HepG2 (cell line): ENCODE results near the gene ZNF48. TPM values are rescaled to one million over a fixed set of nuclear protein-coding genes. Genes with fewer than 3 reads are reported as not detected.
A peak's percentile ranks its signal among the peaks of the same experiment; 100 is the strongest.

ENCODE experiments used
- ATAC-seq: fragments of 200-7000 bp; cut with Tn5 transposase; 3 replicates; pipeline ENCODE4 v1.9.1; 2020; ENCODE audit warnings: mild to moderate bottlenecking, moderate library complexity
- BruUV-seq: library from RNA; stranded (reverse); fragments of 400-500 nt; replicated peaks from 2 replicates; lab custom pipeline; 2021; lab: Mats Ljungman, UMichigan
- CTCF ChIA-PET: fragments of 300-600 bp; formaldehyde crosslinking; extraction: SDS; loops from one replicate; lab custom pipeline; 2021; ENCODE audit warnings: low total read pairs, inconsistent platforms, low intra/inter-chr PET ratio; lab: Yijun Ruan, JAX
- POLR2A ChIA-PET: fragments of 350-600 bp; sonication (Branson Sonifier 250); formaldehyde crosslinking; loops from one replicate; lab custom pipeline; 2020; ENCODE audit warnings: antibody characterized with exemption, inconsistent platforms; lab: Yijun Ruan, JAX
- DNase-seq: peaks from one replicate; pipeline ENCODE4 v3.0.0-alpha.2; 2015; ENCODE audit warnings: low spot score
- FAIRE-seq: peaks from 3 replicates; lab custom pipeline; 2011; peaks lifted over from hg19 to GRCh38; lab: Jason Lieb, UNC
- H2AFZ ChIP-seq: one replicate; pipeline ENCODE4 v1.6.1; 2011; ENCODE audit warnings: low read length, inconsistent platforms
- H3K27ac ChIP-seq: fragments of 300-600 bp; 3 replicates; pipeline ENCODE4 v1.8.0; 2011; ENCODE audit warnings: mixed run types, mild to moderate bottlenecking, mixed read lengths, low read length, inconsistent platforms; ENCODE audit not compliant: insufficient read depth; ENCODE audit errors: extremely low read length
- H3K27me3 ChIP-seq, 2 experiments: fragments of 200-600 bp in 1 of 2; 2 replicates in 1 of 2; 3 replicates in 1 of 2; pipeline versions ENCODE4 v1.6.0 to v1.8.0; 2011; ENCODE audit warnings: low read length in 2 of 2, mild to moderate bottlenecking in 2 of 2, moderate library complexity in 2 of 2, inconsistent platforms in 1 of 2; ENCODE audit not compliant: insufficient read depth in 2 of 2, control insufficient read depth in 1 of 2
- H3K36me3 ChIP-seq, 2 experiments: fragments of 200-600 bp in 1 of 2; replicated peaks in 1 of 2; 2 replicates in 1 of 2; 3 replicates in 1 of 2; pipeline versions ENCODE4 v1.5.1 to v1.8.0; 2011; ENCODE audit warnings: low read length in 2 of 2, inconsistent platforms in 1 of 2; ENCODE audit not compliant: insufficient read depth in 2 of 2, control insufficient read depth in 1 of 2
- H3K4me1 ChIP-seq: 2 replicates; pipeline ENCODE4 v1.5.1; 2012; ENCODE audit warnings: low read length, inconsistent platforms; ENCODE audit not compliant: insufficient read depth
- H3K4me2 ChIP-seq: 2 replicates; pipeline ENCODE4 v1.6.0; 2011; ENCODE audit warnings: low read depth, low read length, inconsistent platforms
- H3K4me3 ChIP-seq, 3 experiments: fragments of 200-600 bp in 1 of 3; sonication (generic), shearing (Covaris generic) in 1 of 3; replicated peaks in 1 of 3; 2 replicates each; pipeline ENCODE4 v1.5.1; 2011 to 2016; ENCODE audit warnings: low read length in 3 of 3, inconsistent platforms in 2 of 3, low read depth in 2 of 3, mild to moderate bottlenecking in 2 of 3, control low read depth in 1 of 3, mixed read lengths in 1 of 3; ENCODE audit not compliant: insufficient read depth in 1 of 3
- H3K79me2 ChIP-seq: one replicate; pipeline ENCODE4 v1.6.1; 2011; ENCODE audit warnings: low read length, inconsistent platforms; ENCODE audit not compliant: insufficient read depth
- H3K9ac ChIP-seq: 2 replicates; pipeline ENCODE4 v1.6.0; 2011; ENCODE audit warnings: mild to moderate bottlenecking, low read depth, low read length, inconsistent platforms; ENCODE audit not compliant: insufficient read depth
- H3K9me3 ChIP-seq: 2 replicates; pipeline ENCODE4 v1.5.1; 2012; ENCODE audit warnings: mild to moderate bottlenecking, low read length
- H4K20me1 ChIP-seq: 2 replicates; pipeline ENCODE4 v1.6.0; 2011; ENCODE audit warnings: inconsistent platforms, mild to moderate bottlenecking, low read length, moderate library complexity; ENCODE audit not compliant: insufficient read depth
- ERF ChIP-seq: IDR thresholded peaks from 2 replicates; pipeline ENCODE4 v1.6.1; 2018; ENCODE audit warnings: missing biosample characterization, missing genetic modification reagents
- FOXA3 ChIP-seq: IDR thresholded peaks from 2 replicates; pipeline ENCODE4 v1.6.1; 2016; ENCODE audit warnings: missing genetic modification reagents, missing compliant biosample characterization
- HOXA3 ChIP-seq: sonication (generic); formaldehyde crosslinking; IDR thresholded peaks from 2 replicates; pipeline ENCODE4 v1.5.0; 2020; ENCODE audit warnings: missing genetic modification reagents
- NBN ChIP-seq: fragments of 450-650 bp; conservative IDR thresholded peaks from 2 replicates; pipeline ENCODE4 v1.6.1; 2017
- NR2F2 ChIP-seq: IDR thresholded peaks from 2 replicates; pipeline ENCODE4 v1.6.1; 2012; ENCODE audit warnings: low read depth, inconsistent platforms, borderline replicate concordance
- RARG ChIP-seq: sonication (generic); formaldehyde crosslinking; IDR thresholded peaks from 2 replicates; pipeline ENCODE4 v1.4.0; 2020; ENCODE audit warnings: low read depth, mild to moderate bottlenecking, missing genetic modification reagents
- SIX4 ChIP-seq: sonication (generic); formaldehyde crosslinking; IDR thresholded peaks from 2 replicates; pipeline ENCODE4 v1.4.0; 2020; ENCODE audit warnings: missing genetic modification reagents
- THYN1 ChIP-seq: sonication (generic); formaldehyde crosslinking; IDR thresholded peaks from 2 replicates; pipeline ENCODE4 v1.8.1; 2023; ENCODE audit warnings: low read depth, mild to moderate bottlenecking, moderate library complexity, missing genetic modification reagents, borderline replicate concordance
- ZBTB7B ChIP-seq: sonication (generic); formaldehyde crosslinking; IDR thresholded peaks from 2 replicates; pipeline ENCODE4 v1.4.0; 2020; ENCODE audit warnings: missing genetic modification reagents
- ZNF138 ChIP-seq: sonication (generic); formaldehyde crosslinking; IDR thresholded peaks from 2 replicates; pipeline ENCODE4 v1.5.0; 2020; ENCODE audit warnings: mild to moderate bottlenecking, low read depth, missing genetic modification reagents
- ZNF552 ChIP-seq: sonication (generic); formaldehyde crosslinking; IDR thresholded peaks from 2 replicates; pipeline ENCODE4 v1.9.0; 2022; ENCODE audit warnings: missing genetic modification reagents, mild to moderate bottlenecking, borderline replicate concordance
- ZNF703 ChIP-seq: sonication (generic); formaldehyde crosslinking; IDR thresholded peaks from 2 replicates; pipeline ENCODE4 v1.5.1; 2020; ENCODE audit warnings: missing genetic modification reagents, mild to moderate bottlenecking, moderate library complexity, borderline replicate concordance
- ZNF816 ChIP-seq: sonication (generic); formaldehyde crosslinking; IDR thresholded peaks from 2 replicates; pipeline ENCODE4 v1.8.0; 2022; ENCODE audit warnings: missing genetic modification reagents, mild to moderate bottlenecking, borderline replicate concordance
- WGBS: methylation state at CpG from one replicate; pipeline ENCODE4 v1.1.6; 2017; ENCODE audit warnings: low lambda C conversion rate; 5-methylcytosine and 5-hydroxymethylcytosine counted together
- in situ Hi-C: cut with HindIII; loops from 2 replicates; pipeline ENCODE4 v1.10.0; 2017; ENCODE audit warnings: low pct_unique_long_range_greater_than_20kb; ENCODE audit not compliant: extremely low pct_ligation_motif_present
- intact Hi-C: fragments of 100-400 bp; cut with micrococcal nuclease; formaldehyde crosslinking; loops from one replicate; pipeline ENCODE4 v1.10.0; 2022; ENCODE audit not compliant: unreplicated experiment
- polyA plus RNA-seq, 8 experiments: library from polyadenylated mRNA; depleted of rRNA in 3 of 8; stranded (reverse) in 7 of 8; unstranded in 1 of 8; fragments of >200 nt; fragmentation: Illumina TruSeq in 4 of 8; extraction: Trizol in 4 of 8; gene quantifications; 2 replicates each; pipeline versions ENCODE4 v1.2.1 to v1.2.3, GENCODE V29; 2011 to 2016; ENCODE audit warnings: low read depth in 4 of 8, missing spikeins in 1 of 8, mixed read lengths in 1 of 8; ENCODE audit not compliant: insufficient read depth in 1 of 8
- total RNA-seq, 5 experiments: library from RNA; depleted of rRNA; stranded (reverse); fragments of >200 nt; fragmentation: Illumina TruSeq; extraction: Trizol; gene quantifications; 2 replicates each; pipeline ENCODE4 v1.2.3, GENCODE V29; 2016; ENCODE audit warnings: low read depth in 1 of 5
- TF ChIP-seq, protein P1 (sequence below): sonication (generic); formaldehyde crosslinking; IDR thresholded peaks from 2 replicates; pipeline ENCODE4 v1.5.0; 2020; ENCODE audit warnings: mild to moderate bottlenecking, low read depth, missing genetic modification reagents, borderline replicate concordance
- TF ChIP-seq, protein P2 (sequence below): sonication (generic); formaldehyde crosslinking; IDR thresholded peaks from 2 replicates; pipeline ENCODE4 v1.8.0; 2022; ENCODE audit warnings: mild to moderate bottlenecking, missing genetic modification reagents; ENCODE audit not compliant: insufficient replicate concordance
- TF ChIP-seq, protein P3 (sequence below): sonication (generic); formaldehyde crosslinking; IDR thresholded peaks from 2 replicates; pipeline ENCODE4 v1.4.0; 2020; ENCODE audit warnings: missing genetic modification reagents, borderline replicate concordance
- TF ChIP-seq, protein P4 (sequence below): sonication (generic); formaldehyde crosslinking; IDR thresholded peaks from 2 replicates; pipeline ENCODE4 v1.5.1; 2020; ENCODE audit warnings: mild to moderate bottlenecking, moderate library complexity, missing genetic modification reagents

Gene ZNF48
- total and polyA plus RNA-seq, 2 of the 13 experiments (the other 11 are each of a cell fraction or from before 2014, with no cell fraction given) = 9.9 to 12.3 TPM

DNA sequence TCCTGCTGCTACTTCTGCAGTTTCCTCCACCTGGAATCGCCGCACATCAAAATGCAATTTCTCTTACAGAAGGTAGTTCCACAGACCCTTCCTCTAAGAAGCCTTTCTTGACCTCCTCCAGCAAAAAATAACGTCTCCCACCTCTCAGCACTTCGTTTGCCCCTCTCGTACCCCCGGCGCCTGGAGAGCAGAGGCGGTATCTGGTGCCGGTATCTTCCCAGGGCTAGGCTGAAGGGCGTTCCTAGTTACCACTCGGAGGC, 34.1 kb downstream of the ZNF48 start (continued):
- TF ChIP-seq RARG (CRISPR knock-in tag) (no peak), NR2F2 (no peak), ZNF138 (no peak)
- TF ChIP-seq, protein P1, sequence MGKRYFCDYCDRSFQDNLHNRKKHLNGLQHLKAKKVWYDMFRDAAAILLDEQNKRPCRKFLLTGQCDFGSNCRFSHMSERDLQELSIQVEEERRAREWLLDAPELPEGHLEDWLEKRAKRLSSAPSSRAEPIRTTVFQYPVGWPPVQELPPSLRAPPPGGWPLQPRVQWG (CRISPR knock-in tag) = no peak
- TF ChIP-seq, protein P2, sequence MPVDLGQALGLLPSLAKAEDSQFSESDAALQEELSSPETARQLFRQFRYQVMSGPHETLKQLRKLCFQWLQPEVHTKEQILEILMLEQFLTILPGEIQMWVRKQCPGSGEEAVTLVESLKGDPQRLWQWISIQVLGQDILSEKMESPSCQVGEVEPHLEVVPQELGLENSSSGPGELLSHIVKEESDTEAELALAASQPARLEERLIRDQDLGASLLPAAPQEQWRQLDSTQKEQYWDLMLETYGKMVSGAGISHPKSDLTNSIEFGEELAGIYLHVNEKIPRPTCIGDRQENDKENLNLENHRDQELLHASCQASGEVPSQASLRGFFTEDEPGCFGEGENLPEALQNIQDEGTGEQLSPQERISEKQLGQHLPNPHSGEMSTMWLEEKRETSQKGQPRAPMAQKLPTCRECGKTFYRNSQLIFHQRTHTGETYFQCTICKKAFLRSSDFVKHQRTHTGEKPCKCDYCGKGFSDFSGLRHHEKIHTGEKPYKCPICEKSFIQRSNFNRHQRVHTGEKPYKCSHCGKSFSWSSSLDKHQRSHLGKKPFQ (CRISPR knock-in tag) = no peak

DNA sequence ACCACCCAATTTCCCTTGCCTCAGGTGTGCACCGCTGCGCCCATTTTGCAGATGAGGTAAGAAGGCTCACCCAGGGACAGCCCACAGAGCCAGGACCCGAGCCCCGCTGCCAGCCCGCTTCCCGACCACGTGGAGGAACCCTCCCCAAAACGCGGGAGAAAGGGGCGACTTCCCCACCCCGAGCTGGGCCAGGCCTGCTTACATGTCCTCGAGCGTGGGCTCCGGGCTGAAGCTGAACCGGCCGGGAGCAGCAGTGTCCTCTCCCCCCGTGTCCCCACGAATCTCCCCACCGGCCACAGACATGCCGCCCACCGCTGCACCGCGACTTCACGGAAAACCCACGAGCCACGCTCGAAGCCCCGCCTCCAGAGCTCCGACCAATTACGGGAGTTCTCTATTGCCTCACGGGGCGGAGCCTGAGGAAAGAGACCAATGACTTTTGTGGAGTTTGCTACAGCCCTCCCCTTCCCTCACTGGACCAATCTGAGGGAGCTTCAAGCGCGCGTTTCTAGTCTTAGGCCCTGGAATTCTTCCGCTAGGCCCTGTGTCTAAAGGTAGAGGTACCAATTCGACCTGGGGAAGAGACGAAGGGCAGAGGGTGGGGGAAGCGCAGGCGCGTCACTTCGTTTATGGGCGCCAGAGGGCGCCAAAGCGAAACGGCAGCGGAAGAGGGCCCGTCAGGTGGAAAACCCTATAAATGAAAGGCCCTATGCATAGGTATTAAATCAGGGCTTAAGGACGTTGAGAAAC, 34.6 kb downstream of the ZNF48 start, which contains the start of gene DCTPP1:
DCTPP1 (minus strand) TSS at position 353 of the 750 bp plus-strand sequence; CDS start at position 303, 50 bp downstream.
- in situ Hi-C loops (loop anchor here (10.0 kb wide), 1 partner anchor 175 kb away; no protein-coding TSS in a partner anchor), intact Hi-C loops (loop anchor here (1.0 to 2.0 kb wide), 4 partner anchors 97 to 199 kb away; partner anchors contain the start of genes ZNF747 and ZNF768)
- Histone ChIP-seq H3K79me2 (peaks cover 26% of the 10 kb centered on the region), H2AFZ (peak within 1 kb of the TSS; percentile 79), H3K4me3 (peak within 1 kb of the TSS; percentile 62 to 84 (median 78)), H3K4me1 (peaks cover 56% of the 10 kb centered on the region), H3K36me3 (peaks cover 11 to 18% of the 10 kb centered on the region in 2 experiments; a peak in 4 of 5 replicates), H4K20me1 (no peaks in the 10 kb centered on the region), H3K27me3 (peaks cover 0 to 3% of the 10 kb centered on the region in 2 experiments; a peak in 2 of 5 replicates), H3K9ac (peak within 1 kb of the TSS; percentile 73), H3K9me3 (no peaks in the 10 kb centered on the region), H3K4me2 (peak within 1 kb of the TSS; percentile 89), H3K27ac (peak within 1 kb of the TSS; percentile 55)
- under 1% methylated on average over 32 of the region's 49 CpGs for WGBS
- peak; percentile 98 for ATAC-seq
- no TSS peak for BruUV-seq
- ChIA-PET CTCF (interaction anchor here (0.6 to 1.9 kb wide), 10 partner anchors 12 to 199 kb away, joined by 3 to 13 read pairs (median 4); partner anchors contain the start of genes SEPHS2, ZNF48 and ZNF747), POLR2A (interaction anchor here (0.5 to 2.3 kb wide), 42 partner anchors 9 to 290 kb away, joined by 3 to 50 read pairs (median 7); partner anchors contain the start of genes CD2BP2, FBRS, TBC1D10B and ZNF48)
- peak; percentile 98 for FAIRE-seq
- DNase-seq = peak; percentile 100
- TF ChIP-seq, protein P3, sequence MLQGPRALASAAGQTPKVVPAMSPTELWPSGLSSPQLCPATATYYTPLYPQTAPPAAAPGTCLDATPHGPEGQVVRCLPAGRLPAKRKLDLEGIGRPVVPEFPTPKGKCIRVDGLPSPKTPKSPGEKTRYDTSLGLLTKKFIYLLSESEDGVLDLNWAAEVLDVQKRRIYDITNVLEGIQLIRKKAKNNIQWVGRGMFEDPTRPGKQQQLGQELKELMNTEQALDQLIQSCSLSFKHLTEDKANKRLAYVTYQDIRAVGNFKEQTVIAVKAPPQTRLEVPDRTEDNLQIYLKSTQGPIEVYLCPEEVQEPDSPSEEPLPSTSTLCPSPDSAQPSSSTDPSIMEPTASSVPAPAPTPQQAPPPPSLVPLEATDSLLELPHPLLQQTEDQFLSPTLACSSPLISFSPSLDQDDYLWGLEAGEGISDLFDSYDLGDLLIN (CRISPR knock-in tag) = no peak
- TF ChIP-seq ERF (CRISPR knock-in tag) (peak; percentile 95), ZNF703 (CRISPR knock-in tag) (peak; percentile 73; the same call in 1 of the 2 replicates), FOXA3 (CRISPR knock-in tag) (peak; percentile 33), HOXA3 (peak; percentile 83; the same call in 1 of the 2 replicates), THYN1 (CRISPR knock-in tag) (peak; percentile 96; the same call in 1 of the 2 replicates), NBN (no peak), ZNF552 (CRISPR knock-in tag) (no peak; the same call in 1 of the 2 replicates), ZBTB7B (CRISPR knock-in tag) (peak; percentile 21; the same call in 1 of the 2 replicates), SIX4 (no peak; the same call in 1 of the 2 replicates), ZNF816 (CRISPR knock-in tag) (peak; percentile 33; the same call in 1 of the 2 replicates)
- TF ChIP-seq, protein P4, sequence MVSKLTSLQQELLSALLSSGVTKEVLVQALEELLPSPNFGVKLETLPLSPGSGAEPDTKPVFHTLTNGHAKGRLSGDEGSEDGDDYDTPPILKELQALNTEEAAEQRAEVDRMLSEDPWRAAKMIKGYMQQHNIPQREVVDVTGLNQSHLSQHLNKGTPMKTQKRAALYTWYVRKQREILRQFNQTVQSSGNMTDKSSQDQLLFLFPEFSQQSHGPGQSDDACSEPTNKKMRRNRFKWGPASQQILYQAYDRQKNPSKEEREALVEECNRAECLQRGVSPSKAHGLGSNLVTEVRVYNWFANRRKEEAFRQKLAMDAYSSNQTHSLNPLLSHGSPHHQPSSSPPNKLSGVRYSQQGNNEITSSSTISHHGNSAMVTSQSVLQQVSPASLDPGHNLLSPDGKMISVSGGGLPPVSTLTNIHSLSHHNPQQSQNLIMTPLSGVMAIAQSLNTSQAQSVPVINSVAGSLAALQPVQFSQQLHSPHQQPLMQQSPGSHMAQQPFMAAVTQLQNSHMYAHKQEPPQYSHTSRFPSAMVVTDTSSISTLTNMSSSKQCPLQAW (CRISPR knock-in tag) = peak; percentile 84
